ENCODE measurements around the gene PGLYRP1.

The PGLYRP1 gene, protein sequence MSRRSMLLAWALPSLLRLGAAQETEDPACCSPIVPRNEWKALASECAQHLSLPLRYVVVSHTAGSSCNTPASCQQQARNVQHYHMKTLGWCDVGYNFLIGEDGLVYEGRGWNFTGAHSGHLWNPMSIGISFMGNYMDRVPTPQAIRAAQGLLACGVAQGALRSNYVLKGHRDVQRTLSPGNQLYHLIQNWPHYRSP

DNA sequence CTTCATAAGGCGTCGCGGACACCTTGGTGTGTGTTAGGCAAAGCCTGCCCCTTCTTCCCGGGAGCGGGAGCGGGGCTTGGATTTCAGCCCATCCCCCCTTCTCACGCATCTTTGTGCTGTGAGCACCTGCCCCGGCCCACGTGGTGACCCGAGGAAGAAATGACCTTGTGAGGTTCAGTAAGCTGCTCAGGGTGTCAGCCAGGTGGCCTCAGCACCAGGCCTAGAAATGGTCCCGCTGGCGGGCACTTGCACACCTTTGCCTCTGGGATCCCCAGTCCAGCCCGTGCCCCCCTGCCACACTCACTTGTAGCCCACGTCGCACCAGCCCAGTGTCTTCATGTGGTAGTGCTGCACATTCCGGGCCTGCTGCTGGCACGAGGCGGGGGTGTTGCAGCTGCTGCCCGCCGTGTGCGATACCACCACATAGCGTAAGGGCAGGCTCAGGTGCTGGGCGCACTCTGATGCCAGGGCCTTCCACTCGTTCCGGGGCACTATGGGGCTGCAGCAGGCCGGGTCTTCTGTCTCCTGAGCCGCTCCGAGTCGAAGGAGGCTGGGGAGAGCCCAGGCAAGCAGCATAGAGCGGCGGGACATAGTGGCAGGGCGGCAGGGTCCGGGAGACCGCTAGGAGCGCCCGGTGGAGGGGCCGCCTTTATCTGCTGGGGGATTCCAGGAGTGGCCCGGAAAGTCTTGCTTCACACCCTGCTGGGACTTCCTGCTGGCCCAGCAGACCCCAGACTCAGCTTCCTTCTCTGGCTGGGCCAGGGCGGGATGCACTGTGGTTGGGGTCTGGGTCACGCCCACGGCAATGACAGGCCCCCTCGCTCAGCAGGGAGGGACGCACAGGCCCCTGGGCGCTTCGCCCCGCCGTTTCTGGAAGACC is at the start of gene PGLYRP1:
Gene PGLYRP1, minus strand, starts transcription at position 623 of the 880 bp plus-strand sequence. Its CDS starts 32 bp downstream, at position 591.
- FAIRE-seq (no peak), DNase-seq (ENCODE audit: low spot score) (no peak)

DNA sequence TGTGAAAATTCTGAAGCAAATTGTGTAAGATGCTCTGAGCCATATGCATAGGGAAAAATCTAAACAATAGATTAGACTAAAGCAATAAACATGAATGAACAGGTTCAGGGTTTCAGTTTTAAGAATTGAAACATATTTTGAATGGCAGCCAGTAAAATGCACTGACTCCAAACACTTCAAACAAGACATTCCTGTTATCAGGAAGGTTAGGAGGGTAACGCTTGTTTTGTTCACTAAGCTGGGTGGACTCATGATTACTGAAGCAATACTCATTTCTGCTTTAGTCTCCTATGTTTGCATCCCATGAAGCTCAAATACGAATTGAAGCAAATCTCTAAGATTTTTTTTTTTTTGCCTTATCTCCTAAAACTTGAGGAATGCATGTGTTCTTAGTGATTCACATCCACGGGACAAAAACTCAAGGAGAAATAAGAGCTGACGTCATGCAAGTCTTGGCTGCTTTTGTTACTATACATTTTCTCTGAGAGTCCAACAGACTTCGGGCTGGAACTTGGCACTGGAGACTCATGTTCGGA is 47.0 kb upstream of the PGLYRP1 start:
- peak; percentile 21 for DNase-seq (ENCODE audit: low spot score)
- no peak for FAIRE-seq

DNA sequence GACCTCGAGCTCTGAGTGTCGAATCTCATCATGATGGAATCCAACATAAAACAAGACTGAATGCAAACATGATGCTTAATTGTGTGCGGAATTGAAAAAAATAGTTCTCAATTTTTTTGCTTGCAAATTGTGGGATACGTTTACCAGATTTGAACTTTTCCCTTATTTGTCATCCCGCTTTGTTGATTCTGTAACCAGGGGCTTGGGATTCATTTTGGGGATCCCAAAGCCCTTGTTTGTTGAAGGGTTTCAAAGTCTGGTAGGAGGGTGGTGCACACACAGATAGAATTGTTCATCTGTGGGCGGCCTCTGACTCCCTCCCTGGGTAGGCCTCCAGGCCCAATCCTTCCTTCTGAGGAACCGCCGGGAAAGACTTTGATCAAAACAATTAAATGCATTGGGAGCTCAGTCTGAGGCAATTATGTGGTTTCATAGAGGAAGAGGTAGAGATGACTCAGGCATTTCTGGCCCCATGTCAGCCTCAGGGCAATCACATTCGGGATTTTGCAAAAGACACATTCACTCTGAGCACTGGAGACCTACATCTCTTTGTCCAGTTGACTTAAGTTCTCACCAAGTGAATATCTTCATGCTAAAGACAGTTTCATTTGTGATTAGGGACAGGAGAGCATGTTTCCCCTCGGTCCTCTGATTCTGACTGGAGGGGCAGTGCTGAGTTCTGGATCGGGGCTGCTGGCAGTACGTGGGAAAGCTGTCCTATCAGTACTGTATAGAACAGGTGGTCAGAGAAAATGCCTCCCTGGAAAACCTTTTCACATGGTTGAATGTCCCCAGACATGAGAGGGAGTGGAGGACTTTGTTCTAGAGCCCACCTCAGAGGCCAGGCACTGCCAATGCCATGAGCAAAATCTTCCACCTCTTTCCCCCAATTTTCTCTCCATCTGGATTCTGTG is 45.7 kb upstream of the PGLYRP1 start:
- DNase-seq (ENCODE audit: low spot score), result peak; percentile 84

DNA sequence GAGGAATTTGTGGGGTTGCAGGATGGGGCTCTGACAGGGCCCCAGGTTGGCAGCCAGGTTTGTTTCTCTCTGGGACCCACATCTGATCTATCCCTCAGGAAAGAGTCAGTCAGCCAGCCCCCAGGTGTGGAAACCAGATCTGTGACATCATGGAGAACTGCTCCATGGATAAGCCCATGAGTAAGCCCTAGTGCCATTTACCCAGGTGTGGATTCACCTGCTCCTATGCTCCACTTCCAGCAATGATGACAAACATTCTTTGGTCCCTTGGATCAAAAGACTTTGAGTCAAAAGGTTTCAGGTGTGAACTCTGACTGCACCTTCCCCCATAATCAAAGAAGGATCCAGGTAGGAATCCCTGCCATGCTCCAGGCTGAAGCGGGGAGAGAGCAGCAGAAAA is 44.8 kb upstream of the PGLYRP1 start:
- FAIRE-seq (no peak), DNase-seq (ENCODE audit: low spot score) (no peak)

More for the DNA sequence above, 45.7 kb upstream of the PGLYRP1 start:
- FAIRE-seq, result no peak

DNA sequence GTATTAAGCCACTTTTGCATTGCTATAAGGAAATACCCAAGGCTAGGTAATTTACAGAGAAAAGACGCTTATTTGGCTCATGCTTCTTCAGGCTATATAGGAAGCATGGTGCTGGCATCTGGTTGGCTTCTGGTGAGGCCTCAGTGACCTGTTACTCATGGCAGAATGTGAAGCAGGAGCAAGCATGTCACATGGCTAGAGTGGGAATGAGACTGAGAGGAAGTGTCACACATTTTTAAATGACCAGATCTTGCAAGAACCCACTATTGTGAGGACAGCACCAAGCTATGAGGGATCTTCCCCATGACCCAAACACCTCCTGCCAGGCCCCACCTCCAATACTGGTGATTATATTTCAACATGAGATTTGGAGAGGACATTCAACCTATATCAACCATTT is 43.6 kb upstream of the PGLYRP1 start:
- no peak for DNase-seq (ENCODE audit: low spot score)
- FAIRE-seq, result no peak

DNA sequence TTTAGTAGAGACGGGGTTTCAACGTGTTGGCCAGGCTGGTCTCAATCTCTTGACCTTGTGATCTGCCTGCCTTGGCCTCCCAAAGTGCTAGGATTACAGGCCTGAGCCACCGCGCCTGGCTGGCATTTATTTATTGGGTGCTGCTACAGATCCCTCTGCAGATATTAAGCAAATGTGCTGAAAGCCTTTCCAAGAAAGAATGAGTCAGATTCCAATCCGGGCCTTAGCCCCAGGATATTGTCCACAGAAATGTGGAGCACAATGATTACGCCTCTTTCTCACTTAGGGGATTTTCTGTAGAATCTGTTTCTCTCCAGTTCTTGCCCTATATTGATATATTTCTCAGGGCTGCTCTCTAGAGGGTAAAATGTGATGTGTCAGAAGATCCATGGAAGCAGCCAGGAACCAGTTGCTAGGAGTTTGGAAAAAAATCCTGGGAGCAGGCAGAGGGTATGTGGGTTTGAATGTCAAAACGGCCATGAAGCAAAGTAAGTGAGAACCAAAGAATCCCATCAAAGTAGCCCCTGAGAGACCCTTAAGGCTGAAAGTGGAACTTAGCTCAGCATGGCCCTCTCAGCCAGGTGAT is 42.7 kb upstream of the PGLYRP1 start:
- DNase-seq (ENCODE audit: low spot score), result peak; percentile 25
- FAIRE-seq, result no peak

DNA sequence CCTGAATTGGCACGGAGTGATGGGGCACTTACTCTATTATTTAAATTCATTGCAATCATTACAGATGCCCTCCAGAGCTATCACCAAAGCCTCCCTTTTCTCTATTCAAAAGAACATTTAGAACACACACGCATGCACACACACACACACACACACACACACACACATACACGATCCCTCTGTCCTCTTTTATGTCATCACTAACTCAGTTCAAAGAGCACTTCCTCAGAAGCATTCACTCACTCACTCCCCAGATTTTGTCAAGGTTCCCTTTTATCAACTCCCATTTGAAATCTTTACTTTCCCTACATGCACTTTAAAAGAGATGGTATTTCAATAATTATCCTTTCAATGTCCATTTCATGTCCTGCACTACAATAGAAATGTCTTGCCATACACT is 40.3 kb upstream of the PGLYRP1 start:
- no peak for FAIRE-seq

DNA sequence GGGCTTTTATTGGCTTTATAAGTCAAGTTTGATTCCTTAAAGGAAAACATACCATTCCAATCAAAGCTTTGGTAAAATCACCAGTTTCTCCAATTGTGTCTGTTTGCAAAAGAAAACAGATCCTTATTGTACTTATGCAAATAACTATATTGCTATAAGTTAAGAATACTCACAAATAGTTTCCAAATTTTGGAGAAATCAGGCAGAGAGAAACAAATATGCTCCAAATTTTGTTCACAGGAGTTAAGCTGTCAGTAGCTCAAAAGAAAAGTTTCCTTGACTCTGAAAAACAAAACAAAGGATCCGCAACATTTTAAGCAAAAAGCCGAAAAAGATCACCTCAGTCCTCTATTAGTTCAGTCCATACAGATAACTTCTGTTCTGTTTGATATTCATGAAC is 37.2 kb upstream of the PGLYRP1 start:
- DNase-seq (ENCODE audit: low spot score), result no peak
- FAIRE-seq, result no peak

More for the DNA sequence above, 40.3 kb upstream of the PGLYRP1 start:
- no peak for DNase-seq (ENCODE audit: low spot score)

DNA sequence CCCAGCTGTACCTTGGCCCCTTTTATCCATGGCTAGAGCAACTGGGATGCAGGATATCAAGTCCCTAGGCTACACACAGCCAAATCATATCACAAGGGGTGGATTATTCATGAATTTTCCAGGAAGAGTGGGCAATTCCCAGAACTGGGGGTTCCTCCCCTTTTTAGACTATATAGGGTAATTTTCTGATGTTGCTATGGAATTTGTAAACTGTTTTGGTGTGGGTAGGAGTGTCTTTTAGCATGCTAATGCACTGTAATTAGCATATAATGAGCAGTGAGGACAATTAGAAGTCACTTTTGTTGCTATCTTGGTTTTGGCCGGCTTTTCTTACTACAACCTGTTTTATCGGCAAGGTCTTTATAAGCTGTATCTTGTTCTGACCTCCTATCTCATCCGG is 35.9 kb upstream of the PGLYRP1 start:
- DNase-seq (ENCODE audit: low spot score) (no peak), FAIRE-seq (no peak)

DNA sequence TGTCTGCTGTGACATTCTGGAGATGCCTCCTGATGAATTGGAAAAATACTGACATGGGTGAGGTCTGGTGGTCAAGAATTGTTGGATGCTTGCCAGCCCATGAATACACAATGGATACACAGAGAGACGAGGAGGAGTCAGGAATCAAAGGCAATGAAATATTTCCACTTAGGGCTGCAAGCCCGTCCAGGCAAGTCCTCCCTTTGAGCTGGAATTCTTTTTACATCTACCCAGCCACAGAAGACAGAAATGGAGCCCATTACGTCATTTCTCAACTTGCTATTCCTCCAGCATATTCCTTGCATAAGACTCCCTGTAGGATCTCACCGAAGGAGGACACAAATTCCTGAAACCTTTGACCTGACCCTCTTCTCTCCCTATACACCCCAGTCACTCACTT is 33.7 kb upstream of the PGLYRP1 start:
- DNase-seq (ENCODE audit: low spot score), result peak; percentile 63

DNA sequence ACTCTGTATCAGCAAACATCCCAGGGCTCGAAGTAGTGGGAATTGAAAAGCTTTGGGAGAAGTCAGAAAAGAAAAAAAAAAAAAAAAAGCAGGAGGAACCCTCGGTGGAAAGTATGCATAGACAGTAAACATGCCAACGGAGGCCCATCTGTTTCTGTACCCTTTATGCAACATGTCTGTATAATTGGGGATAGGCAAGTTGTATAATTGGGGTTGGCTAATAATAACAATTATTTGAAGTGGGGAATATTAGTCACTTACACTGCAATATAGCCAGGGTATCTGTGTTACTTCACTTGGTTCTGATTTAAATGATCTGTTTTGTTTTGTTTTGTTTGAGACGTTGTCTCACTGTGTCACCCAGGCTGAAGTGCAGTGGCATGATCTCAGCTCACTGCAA is 30.0 kb upstream of the PGLYRP1 start:
- FAIRE-seq, result no peak

More for the DNA sequence above, 33.7 kb upstream of the PGLYRP1 start:
- FAIRE-seq, result no peak

DNA sequence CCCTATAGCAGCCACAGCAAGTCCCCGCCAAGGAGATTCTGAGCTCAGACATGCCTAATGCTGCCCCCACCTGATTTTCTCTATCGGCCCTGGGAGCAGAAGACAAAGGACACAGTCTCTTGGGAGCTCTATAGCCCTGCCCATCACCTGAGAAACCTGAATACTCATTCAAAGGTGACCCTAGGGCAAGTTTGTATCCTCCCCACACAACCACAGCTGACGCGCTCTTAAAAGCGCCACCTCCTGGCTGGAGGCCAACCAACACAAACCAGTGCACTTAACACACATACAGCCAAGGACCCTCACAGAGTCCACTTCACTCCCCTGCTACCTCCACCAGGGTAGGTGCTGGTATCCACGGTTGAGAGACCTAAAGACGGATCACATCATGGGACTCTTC is 26.7 kb upstream of the PGLYRP1 start:
- FAIRE-seq, result no peak
- no peak for DNase-seq (ENCODE audit: low spot score)

More for the DNA sequence above, 30.0 kb upstream of the PGLYRP1 start:
- DNase-seq (ENCODE audit: low spot score), result no peak

DNA sequence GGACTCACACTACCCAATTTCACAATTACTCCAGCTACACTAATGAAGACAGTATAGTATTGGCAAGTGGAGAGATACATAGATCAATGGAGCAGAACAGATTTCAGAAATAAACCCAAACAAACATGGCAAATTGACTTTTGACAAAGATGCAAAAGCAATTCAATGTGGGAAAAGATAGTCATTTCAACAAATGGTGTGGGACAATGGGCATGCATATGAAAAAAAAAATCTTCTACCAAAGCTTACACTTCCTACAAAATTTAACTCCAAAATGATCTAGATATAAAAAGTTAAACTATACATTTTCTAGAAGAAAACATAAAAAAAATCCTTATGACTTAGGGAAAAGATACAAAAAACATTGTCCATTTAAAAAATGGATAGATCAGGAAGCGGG is 20.7 kb upstream of the PGLYRP1 start:
- no peak for DNase-seq (ENCODE audit: low spot score)
- FAIRE-seq, result no peak

DNA sequence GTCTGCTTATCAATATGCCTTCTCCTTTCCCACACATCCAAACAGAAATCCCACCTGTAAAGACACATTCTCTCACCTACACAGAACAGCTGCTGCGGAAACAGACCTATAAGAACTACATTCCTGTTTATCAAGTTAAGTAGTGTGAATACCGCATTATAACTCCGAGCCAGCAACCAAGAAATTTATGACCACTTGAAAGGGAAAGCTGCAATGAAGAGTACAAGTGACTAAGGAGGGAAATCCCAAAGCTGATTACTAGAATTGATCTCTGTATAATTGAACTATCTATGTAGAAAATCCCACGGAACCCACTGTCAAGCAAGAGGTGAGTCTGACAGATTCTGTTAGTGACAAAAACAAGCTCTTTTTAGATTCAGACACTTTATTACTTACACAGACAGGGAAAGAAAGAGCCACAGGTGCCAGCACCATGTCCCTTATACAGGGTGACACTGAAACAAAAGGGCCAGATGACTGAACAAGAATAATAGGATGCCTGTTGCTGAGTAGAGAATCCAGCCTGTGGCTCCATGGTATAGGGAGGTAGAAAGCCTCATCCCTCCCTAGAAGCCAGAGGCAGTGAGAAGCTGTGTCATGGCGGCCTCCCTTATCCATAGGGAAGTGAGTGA is 19.5 kb upstream of the PGLYRP1 start:
- no peak for DNase-seq (ENCODE audit: low spot score)
- no peak for FAIRE-seq

DNA sequence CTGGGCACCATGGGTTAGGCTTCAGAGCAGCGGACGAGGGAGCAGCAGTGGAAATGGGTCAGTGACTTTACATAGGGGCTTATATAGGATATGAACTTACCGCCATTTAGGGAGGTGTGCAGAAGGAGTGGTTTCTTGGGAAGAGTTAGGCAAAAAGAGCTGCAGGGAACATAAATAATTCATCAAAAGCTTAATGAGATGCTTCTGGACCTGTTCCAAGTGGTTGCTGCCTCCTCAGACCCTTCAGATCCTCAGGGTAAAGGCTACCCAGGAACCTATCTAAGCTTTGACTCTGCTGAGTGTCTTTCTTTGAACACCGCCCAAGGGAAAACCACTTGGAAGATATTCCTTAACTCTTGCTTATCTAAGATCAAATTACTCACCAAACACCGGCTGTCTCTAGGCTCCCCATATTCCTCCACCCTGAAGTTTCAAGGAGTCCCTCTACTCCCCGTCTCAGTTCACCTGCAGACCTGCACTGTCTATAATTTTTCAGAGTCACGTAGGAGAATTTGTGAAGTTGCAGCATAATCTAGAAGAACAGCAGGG is 18.2 kb upstream of the PGLYRP1 start, which contains the start of gene IGFL4:
Gene IGFL4, minus strand, starts transcription at position 51 of the 549 bp plus-strand sequence. Its CDS starts 40 bp downstream, at position 11.
- FAIRE-seq (no peak), DNase-seq (ENCODE audit: low spot score) (no peak)

DNA sequence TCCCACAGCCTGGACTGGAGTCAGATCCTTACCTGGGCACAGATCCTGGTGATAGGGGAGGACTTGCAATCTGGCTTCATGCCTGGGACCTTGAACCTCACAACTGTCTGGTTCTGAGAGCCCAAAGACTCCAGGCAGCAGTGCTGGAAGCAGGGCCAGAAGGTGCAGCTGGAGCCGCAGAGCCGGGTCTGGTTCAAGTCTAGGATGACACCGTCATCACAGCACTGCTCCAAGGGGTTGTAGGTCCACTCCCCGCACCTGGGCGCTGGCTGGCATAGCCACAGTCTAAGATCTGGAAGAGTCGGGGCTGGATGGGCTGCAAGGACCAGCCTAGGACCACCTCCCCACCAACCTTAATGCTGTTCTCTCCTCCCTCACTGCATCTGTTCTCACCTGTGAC is 17.3 kb upstream of the PGLYRP1 start:
- FAIRE-seq, result no peak
- DNase-seq (ENCODE audit: low spot score), result no peak

DNA sequence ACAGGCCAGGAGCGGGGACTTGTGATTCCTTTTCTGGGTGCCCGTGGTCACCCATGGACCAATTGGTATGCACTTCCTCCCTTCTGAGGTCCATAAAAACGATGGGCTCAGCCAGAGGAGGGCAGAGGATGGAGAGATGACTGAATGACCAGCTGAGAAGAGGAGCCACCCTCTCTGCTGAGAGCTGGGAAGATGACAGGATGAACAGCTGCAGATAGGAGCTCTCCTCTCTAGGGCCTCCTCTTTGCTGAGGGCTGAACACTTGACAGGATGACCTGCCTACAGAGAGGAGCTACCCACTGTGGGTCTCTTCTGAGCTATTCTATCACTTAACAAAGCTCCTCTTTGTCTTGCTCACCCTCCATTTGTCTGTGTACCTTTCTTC is 13.9 kb upstream of the PGLYRP1 start:
- FAIRE-seq, result no peak
- DNase-seq (ENCODE audit: low spot score), result no peak

DNA sequence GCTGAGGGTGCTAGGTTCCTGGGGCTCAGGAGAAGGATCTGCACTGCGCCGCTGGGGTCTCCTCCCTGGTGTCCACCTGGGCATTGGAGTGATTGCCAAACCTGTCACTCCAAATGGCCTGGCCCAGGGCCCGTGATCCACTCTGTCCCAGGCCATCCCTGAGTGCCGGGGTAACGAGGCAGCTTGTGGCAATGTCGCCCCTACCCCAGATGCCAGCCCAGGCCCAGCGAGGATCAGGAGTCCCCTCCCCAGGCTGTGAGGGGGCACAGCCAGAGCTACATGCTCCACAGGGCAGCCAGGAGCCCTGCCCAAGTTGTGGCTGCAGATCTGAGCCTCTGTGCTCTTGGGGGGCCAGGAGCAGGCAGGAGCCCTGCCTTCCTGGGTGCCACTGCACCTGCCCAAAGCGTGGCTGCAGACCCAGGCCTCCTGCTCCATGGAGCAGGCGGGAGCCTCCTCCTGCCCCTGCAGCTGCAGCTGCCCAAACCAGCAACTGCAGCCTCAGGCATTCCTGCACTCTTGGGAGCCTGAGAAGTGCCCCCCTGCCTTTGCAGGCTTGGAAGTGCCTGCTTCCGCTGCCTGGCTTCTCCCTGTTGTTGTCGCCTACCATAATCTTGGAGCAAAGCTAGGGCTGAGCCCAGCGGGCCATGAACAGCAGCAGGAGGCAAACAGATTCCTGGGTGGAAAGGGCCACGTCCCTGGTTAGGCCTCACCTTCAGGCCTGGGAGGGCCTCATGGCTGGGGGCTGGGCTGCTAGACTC is 13.3 kb upstream of the PGLYRP1 start:
- no peak for FAIRE-seq
- no peak for DNase-seq (ENCODE audit: low spot score)

DNA sequence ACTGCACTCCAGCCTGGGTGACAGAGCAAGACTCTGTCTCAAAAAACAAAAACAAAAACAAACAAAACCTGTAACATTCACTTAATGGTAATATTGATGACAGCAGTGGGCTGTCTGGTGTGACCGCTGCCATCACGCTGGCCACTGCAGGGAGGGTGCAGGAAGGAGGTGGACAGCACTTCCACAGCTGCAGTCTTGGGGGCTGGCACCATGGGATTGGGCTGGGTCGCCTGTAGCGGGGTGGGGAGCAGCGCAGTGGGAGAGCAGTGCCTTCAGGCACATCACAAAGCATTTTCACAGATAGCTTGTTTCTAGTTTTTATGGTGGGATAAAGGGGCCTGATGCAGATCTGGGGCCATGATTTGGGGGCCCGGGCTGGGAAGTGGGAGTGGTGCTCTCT is 12.7 kb upstream of the PGLYRP1 start:
- DNase-seq (ENCODE audit: low spot score), result no peak
- FAIRE-seq, result no peak

All from urothelium cell line (cell line).